GM19240 (cell line): ENCODE measurements around the gene PPFIBP2.

ENCODE experiments used
- DNase-seq: peaks from one replicate; pipeline ENCODE4 v3.0.0; 2011; ENCODE audit warnings: low spot score; ENCODE audit not compliant: insufficient read length

PPFIBP2 gene

GRCh38 chr11:7575841-7576725 lies 62.3 kb downstream of the PPFIBP2 start:
- no peak for DNase-seq

DNA sequence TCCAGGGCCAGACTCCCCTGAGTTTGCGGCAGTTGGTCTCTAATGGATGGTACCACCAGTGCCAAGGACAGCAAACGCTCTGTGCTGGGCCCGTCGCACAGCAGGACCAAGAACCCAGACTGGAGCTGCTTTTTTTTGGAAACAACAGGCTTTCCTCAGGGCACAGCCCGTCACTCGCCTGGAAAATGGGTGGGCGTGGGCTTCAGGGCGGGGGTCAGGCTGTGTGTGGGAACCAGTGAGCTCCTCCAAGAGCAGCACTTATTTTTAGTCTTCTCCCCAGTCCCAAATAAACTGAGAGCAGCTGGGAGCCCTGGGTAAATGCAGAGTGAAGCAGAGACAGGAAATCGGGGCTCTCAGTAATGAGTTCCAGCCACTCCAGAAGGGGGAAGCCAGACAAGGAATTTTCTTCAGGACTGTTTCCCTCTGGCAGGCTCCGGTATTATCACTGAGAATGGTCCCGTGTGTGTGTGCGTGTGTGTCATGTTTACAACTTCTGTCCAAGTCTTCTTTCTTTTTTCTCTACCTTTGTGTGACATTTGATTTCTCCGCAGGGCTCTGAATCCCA lies 63.0 kb downstream of the PPFIBP2 start:
- DNase-seq, result no peak

- DNase-seq, result no peak
Observed at GRCh38 chr11:7577291-7578190, 63.7 kb downstream of the PPFIBP2 start.

DNA sequence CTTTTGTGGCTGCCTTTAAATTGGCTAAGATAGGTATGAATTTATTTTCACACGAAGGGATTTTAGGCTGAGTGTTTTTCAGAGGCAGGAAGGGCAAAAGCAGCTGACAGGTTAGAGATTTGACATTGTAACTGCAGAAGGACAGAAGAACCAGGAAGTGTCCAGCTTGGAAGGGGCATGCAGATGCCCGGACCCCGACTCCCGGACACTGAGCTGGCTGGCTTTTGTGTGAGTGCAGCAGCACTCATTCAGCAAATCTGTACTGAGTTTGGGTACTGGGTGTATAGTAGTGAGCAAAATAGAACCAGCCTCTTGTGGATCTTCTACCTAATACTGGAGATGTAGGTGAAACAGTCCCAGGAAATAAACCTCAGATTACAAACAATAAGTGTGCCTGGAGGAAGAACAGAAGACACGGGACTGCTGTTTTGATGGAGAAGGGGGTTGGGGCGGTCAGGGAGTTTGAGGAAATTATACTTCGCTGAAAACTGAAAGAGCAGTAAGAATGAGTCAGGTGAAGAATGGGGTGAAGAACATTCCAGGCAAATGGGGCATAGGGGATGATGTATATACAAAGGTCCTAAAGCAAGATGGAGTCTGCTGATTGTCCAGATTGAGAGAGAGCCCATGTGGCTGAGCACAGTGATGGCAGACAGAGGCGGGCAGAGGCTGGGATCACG lies 64.6 kb downstream of the PPFIBP2 start:
- no peak for DNase-seq

GRCh38 chr11:7579361-7579791 lies 65.6 kb downstream of the PPFIBP2 start:
- no peak for DNase-seq

DNA sequence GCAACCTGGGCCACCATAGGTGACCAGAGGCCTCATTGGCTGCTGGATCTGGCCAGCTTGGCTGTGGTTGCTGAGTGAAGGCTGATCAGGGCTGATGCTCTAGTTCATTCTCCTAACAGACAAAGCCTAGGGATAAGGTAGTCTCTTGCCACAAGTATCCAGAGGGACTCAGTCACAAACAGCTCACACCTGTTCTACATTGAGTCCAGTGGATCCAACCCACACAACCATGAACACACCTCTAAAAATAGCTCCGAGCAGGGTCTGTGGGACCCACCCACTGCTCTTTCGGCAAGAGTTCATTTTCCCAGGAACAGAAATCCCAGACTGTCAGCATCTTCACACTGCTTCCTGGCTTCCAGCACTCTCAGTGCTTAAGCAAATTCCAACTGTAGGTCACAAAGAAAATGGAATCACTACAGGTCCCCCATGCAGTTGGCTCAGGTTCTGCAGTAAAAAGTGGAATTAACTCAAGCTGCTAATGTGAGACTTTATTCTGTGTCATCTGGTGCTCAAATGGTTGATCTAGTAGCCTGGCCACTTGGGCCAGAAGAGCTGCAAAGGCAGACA lies 67.3 kb downstream of the PPFIBP2 start:
- no peak for DNase-seq

- no peak for DNase-seq
Observed at GRCh38 chr11:7582338-7582985, 68.7 kb downstream of the PPFIBP2 start.

- no peak for DNase-seq
Observed at GRCh38 chr11:7583248-7583647, 69.4 kb downstream of the PPFIBP2 start.

GRCh38 chr11:7584910-7585309 lies 71.1 kb downstream of the PPFIBP2 start:
- DNase-seq, result no peak

- DNase-seq, result no peak
Observed at GRCh38 chr11:7585816-7586215, 72.0 kb downstream of the PPFIBP2 start.

- no peak for DNase-seq
Observed at GRCh38 chr11:7586376-7586775, 72.6 kb downstream of the PPFIBP2 start.

DNA sequence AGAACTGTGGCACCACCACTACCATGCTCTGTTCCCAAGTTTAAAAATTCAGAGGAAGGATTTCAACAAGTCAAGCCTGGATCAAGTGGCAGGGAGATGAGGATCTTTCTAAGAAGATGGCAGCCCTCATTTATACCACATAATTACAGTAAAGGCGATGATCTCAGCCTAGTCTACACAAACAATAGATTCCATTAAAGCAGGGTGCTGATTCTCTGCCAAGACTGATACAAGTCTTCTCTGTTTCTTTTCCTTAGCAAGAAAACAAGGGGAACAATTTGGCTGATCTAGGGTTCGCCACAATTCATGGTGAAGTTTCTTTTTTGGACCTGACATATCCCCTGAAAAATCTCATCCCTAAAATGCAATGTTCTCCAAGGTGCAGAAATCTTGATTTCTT lies 73.9 kb downstream of the PPFIBP2 start:
- DNase-seq, result no peak

- DNase-seq, result no peak
Observed at GRCh38 chr11:7589861-7590260, 76.1 kb downstream of the PPFIBP2 start.

GRCh38 chr11:7590529-7590928 lies 76.7 kb downstream of the PPFIBP2 start:
- DNase-seq, result no peak

GRCh38 chr11:7591107-7591894 lies 77.5 kb downstream of the PPFIBP2 start:
- no peak for DNase-seq

- DNase-seq, result no peak
Observed at GRCh38 chr11:7591987-7592386, 78.2 kb downstream of the PPFIBP2 start.

GRCh38 chr11:7592711-7593110 lies 78.9 kb downstream of the PPFIBP2 start:
- no peak for DNase-seq

DNA sequence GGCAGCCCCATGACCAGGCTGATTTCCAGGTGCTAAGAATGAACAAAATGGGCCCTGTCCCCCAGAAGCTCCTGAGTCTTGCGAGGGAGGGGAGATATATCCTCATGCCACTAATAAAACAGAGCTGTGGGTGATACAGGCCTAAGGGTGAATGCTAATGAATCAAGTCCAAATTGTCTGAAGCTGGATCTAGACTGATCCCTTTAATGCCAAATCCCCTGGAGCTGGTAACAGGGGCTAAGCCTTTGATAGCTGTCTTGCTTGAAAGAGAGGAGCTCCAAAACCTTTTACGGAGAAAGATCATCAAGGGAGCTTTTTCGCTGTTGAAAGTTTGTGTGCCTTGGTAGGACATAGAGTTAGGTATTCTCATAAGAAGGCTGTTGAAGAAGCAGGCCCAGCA lies 79.7 kb downstream of the PPFIBP2 start:
- no peak for DNase-seq

DNA sequence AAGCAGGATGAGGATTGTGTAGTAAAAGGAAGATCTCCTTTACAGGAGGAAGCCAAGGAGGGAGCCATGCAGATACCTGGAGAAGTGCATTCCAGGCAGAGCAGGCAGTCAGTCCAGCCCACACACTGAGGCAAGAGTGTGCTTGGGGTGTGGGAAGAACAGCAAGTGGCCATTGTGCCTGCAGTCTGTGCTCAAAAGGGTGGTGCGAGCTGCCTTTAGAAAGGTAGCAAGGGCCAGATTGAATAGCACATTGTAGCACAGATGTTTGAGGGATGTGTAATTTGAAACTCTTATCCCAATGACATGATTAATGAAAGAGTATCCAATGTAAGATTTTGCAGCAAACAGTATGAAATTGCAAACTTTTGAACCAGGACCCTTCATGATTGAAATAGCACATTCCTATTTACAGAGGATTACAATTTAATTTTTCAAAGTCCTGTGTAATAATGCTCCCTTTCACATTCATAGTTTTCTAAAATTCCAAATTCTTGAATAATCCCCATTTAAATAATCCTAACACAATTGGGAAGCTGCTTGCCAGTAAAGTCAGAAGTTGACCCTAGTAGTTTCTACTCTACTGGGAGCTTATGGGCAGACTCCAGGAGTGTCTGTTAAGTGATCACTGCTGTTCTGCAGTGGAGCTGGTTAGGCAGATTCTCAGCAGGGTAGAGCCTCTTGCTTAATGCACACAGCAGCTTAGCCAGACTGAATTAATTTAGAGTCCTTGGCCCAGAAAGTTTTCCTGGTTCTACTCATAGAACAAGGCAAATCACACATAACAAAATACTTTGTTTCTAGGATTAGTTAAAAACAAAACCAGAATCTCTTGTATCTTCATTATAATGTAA lies 81.4 kb downstream of the PPFIBP2 start:
- no peak for DNase-seq
